Small intestine (tissue), 7 donors: ENCODE results near the gene PUSL1. TPM values are rescaled to one million over a fixed set of nuclear protein-coding genes. Genes with fewer than 3 reads are reported as not detected.

Source experiments
- DNase-seq, 2 donors: peaks; one replicate each; pipeline versions ENCODE4 v3.0.0 to v3.0.0-alpha.2; 2013
- FAIRE-seq: peaks from 2 replicates; lab custom pipeline; 2012; peaks lifted over from hg19 to GRCh38; lab: Jason Lieb, UNC
- H3K27ac ChIP-seq, 3 donors: one replicate each; pipeline ENCODE4 v1.5.1; 2013; ENCODE audit warnings: low read length in 2 of 3, mild to moderate bottlenecking in 2 of 3, control low read depth in 1 of 3, inconsistent platforms in 1 of 3, low read depth in 1 of 3, moderate library complexity in 1 of 3
- H3K27me3 ChIP-seq, 3 donors: one replicate each; pipeline ENCODE4 v1.6.1; 2013; ENCODE audit warnings: low read length in 3 of 3, inconsistent platforms in 1 of 3; ENCODE audit not compliant: control insufficient read depth in 3 of 3, insufficient read depth in 3 of 3
- H3K36me3 ChIP-seq, 3 donors: one replicate each; pipeline ENCODE4 v1.6.1; 2013; ENCODE audit warnings: low read length in 3 of 3, inconsistent platforms in 1 of 3, low read depth in 1 of 3, mild to moderate bottlenecking in 1 of 3, moderate library complexity in 1 of 3; ENCODE audit not compliant: control insufficient read depth in 3 of 3, insufficient read depth in 2 of 3
- H3K4me1 ChIP-seq, 3 donors: one replicate each; pipeline ENCODE4 v1.6.1; 2013; ENCODE audit warnings: low read length in 2 of 3, inconsistent platforms in 1 of 3, low read depth in 1 of 3, mild to moderate bottlenecking in 1 of 3, moderate library complexity in 1 of 3; ENCODE audit not compliant: control insufficient read depth in 3 of 3, insufficient read depth in 2 of 3
- H3K4me3 ChIP-seq, 3 donors: one replicate each; pipeline ENCODE4 v1.5.1; 2013; ENCODE audit warnings: low read length in 3 of 3, control low read depth in 1 of 3, inconsistent platforms in 1 of 3, low read depth in 1 of 3, mild to moderate bottlenecking in 1 of 3, moderate library complexity in 1 of 3
- H3K9me3 ChIP-seq, 2 donors: one replicate each; pipeline ENCODE4 v1.6.1; 2013; ENCODE audit warnings: low read depth in 1 of 2, low read length in 1 of 2; ENCODE audit not compliant: control insufficient read depth in 2 of 2, insufficient read depth in 1 of 2
- WGBS, 3 donors: extraction: QIAGEN DNeasy Blood & Tissue Kit; methylation state at CpG; one replicate each; pipeline ENCODE4 v1.1.7; 2013; 5-methylcytosine and 5-hydroxymethylcytosine counted together
- polyA plus RNA-seq, 4 donors: library from polyadenylated mRNA; stranded (reverse) in 3 of 4; unstranded in 1 of 4; fragments of 200-250 nt in 3 of 4; fragments of 120-200 nt in 1 of 4; gene quantifications; one replicate each; pipeline versions ENCODE4 v1.2.1 to v1.2.3, GENCODE V29; 2013
- donor health status: healthy with polysubstance abuse.
- donor health status: control.
- donor health status: control.
- donor health status: Bipolar disorder and iron deficiency.
- donor health status: healthy.

Gene PUSL1
- polyA plus RNA-seq, 4 donors: 15.0 to 22.7 (median 18.4) TPM

DNA sequence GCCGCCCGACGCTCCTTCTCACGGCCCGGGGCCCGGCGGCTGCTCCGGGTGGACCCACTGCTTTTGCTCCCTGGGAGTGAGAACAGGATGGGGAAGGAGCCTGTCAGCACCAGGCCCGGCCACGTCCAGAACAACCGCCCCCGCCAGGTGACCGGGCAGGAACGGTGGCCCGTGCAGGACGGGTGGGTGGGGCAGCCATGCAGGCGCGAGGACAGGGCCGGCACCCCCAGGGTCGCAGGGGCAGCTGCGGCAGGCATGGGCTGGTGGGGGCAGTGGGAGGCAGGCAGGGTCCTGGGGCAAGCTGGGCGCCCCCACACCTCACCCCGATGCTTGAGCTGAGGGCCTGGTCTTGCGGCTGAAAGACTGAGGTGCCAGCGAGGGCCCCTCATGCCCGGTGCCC, 28.0 kb downstream of the PUSL1 start:
- Histone ChIP-seq H3K27me3 (no peaks in the 10 kb centered on the region), H3K4me1 (peaks cover 0 to 6% (median 0%) of the 10 kb centered on the region in 3 donors), H3K27ac (no peak overlapping the region), H3K9me3 (no peaks in the 10 kb centered on the region), H3K4me3 (no peak overlapping the region), H3K36me3 (peaks cover 0 to 88% (median 15%) of the 10 kb centered on the region in 3 donors)
- DNase-seq (no peak), FAIRE-seq (no peak)
- 89 to 91% (median 90%) methylated on average over 21 to 26 of the region's 26 CpGs for WGBS, 3 donors

DNA sequence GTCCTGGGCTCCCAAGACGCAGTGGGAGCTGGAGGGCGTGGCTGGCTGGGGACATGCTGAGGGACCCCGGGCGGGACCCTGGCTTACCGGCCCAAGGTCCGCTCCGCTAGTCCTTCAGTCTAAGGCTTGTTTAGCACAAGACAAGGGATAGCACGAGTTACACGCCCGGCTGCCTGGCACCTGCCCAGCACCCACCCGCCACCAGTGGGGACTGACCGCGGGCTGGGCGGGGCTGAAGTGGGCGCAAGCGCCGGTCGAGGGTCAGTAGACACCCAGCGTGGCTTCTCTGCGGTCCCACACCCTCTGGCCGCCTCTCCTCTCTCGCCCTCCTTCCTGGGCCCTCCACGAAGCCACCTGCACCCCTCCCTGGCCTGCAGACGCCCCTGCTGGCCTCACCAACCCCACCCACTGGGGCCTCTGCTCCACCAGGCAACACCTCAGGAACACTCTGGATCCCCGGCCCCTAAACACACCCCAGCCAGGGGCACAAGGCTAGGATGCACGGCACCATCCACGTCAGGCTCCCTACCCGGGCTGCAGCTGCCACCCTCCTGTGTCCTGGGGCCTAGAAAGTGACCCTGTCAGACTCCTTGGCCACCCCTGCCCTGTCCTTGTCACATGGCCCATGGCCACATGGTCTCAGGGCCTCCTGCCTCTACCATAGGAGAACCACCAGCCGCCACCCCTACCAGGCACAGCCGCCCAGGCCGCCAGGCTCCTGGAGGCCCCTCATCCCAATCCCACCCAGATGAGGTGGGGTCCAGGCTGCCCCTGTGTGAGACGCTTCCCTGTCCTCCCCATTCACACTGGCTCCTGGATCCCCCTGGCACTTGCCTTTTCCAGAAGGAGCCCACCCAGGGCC, 28.8 kb downstream of the PUSL1 start:
- FAIRE-seq (no peak), DNase-seq (no peak)
- H3K27me3 ChIP-seq: no peaks in the 10 kb centered on the region
- H3K4me3 ChIP-seq: no peak overlapping the region
- no peak overlapping the region for H3K27ac ChIP-seq
- H3K36me3 ChIP-seq: peaks cover 2 to 95% (median 15%) of the 10 kb centered on the region in 3 donors
- WGBS, 3 donors: 85 to 89% (median 88%) methylated on average over 21 to 32 of the region's 32 CpGs
- peaks cover 0 to 6% (median 0%) of the 10 kb centered on the region in 3 donors for H3K4me1 ChIP-seq
- no peaks in the 10 kb centered on the region for H3K9me3 ChIP-seq

DNA sequence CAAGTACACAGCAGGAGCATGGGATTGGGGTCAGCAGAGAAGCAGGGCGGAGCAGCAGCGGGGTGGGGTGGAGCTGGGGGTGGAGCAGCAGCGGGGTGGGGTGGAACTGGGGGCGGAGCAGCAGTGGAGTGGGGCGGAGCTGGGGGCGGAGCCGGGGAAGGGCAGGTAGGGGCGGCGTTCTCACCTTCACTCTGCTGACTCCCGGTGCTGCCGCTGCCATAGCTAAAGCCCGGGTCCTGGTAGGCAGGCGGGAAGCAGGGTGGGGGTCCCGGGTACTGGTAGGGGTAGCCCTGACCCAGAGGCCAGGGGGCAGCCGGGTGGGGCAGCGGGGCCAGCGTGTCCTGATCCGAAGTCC, 29.4 kb downstream of the PUSL1 start:
- Histone ChIP-seq H3K9me3 (no peaks in the 10 kb centered on the region), H3K4me3 (no peak overlapping the region), H3K27ac (no peak overlapping the region), H3K4me1 (peaks cover 0 to 6% (median 0%) of the 10 kb centered on the region in 3 donors), H3K36me3 (peaks cover 2 to 92% (median 15%) of the 10 kb centered on the region in 3 donors), H3K27me3 (no peaks in the 10 kb centered on the region)
- peak in 1 of 2 donors; percentile 64 for DNase-seq
- 51 to 75% (median 60%) methylated on average over 13 to 18 of the region's 18 CpGs for WGBS, 3 donors
- no peak for FAIRE-seq

- H3K36me3 ChIP-seq: peaks cover 2 to 91% (median 15%) of the 10 kb centered on the region in 3 donors
- DNase-seq (no peak), FAIRE-seq (no peak)
- H3K4me3 ChIP-seq: no peak overlapping the region
- H3K27me3 ChIP-seq: no peaks in the 10 kb centered on the region
- H3K4me1 ChIP-seq: peaks cover 0 to 6% (median 0%) of the 10 kb centered on the region in 3 donors
- 95 to 96% (median 95%) methylated on average over 33 to 36 of the region's 36 CpGs for WGBS, 3 donors
- H3K9me3 ChIP-seq: no peaks in the 10 kb centered on the region
- no peak overlapping the region for H3K27ac ChIP-seq
These were observed 29.9 kb downstream of the PUSL1 start for GRCh38 chr1:1338278-1338677.

GRCh38 chr1:1340185-1340584, 31.8 kb downstream of the PUSL1 start:
- peaks cover 2 to 88% (median 15%) of the 10 kb centered on the region in 3 donors for H3K36me3 ChIP-seq
- FAIRE-seq (no peak), DNase-seq (no peak)
- no peaks in the 10 kb centered on the region for H3K27me3 ChIP-seq
- WGBS, 3 donors: 88 to 95% (median 88%) methylated on average over 23 of the region's 23 CpGs
- H3K4me1 ChIP-seq: peaks cover 2 to 15% (median 5%) of the 10 kb centered on the region in 3 donors
- H3K27ac ChIP-seq: no peak overlapping the region
- H3K4me3 ChIP-seq: no peak overlapping the region
- no peaks in the 10 kb centered on the region for H3K9me3 ChIP-seq

DNA sequence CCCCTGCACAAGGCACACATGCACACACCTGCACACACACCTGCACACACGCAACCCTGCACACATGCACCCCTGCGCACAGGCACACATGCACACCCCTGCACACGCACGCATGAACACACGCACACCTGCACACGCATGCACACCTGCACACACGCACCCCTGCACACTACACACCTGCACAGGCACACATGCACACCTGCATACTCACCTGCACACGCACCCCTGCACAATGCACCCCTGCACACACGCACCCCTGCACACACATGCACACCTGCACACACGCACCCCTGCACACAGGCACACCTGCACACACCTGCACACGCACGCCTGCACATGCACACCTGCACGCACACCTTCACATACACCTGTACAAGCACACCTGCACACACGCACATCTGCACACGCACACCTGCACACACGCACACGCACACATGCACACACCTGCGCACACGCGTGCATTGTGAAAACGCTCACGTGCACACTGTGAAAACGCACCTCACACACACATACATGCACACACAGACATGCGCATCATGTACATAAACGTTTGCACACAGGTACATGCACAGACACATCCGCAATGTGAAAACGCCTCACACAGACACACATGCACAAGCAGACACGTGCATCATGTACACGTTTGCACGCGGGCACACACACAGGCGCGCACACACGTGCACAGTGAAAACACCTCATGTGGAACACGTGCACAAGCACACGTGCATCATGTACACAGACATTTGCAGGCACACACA, 32.6 kb downstream of the PUSL1 start:
- peaks cover 2 to 23% (median 7%) of the 10 kb centered on the region in 3 donors for H3K4me1 ChIP-seq
- no peaks in the 10 kb centered on the region for H3K27me3 ChIP-seq
- no peak overlapping the region for H3K4me3 ChIP-seq
- no peak overlapping the region for H3K27ac ChIP-seq
- peaks cover 2 to 88% (median 15%) of the 10 kb centered on the region in 3 donors for H3K36me3 ChIP-seq
- H3K9me3 ChIP-seq: no peaks in the 10 kb centered on the region
- no peak for FAIRE-seq
- DNase-seq: no peak
- WGBS, 3 donors: 93 to 94% (median 93%) methylated on average over 36 of the region's 36 CpGs

- H3K27me3 ChIP-seq: no peaks in the 10 kb centered on the region
- peaks cover 2 to 89% (median 15%) of the 10 kb centered on the region in 3 donors for H3K36me3 ChIP-seq
- WGBS, 3 donors: 92 to 93% (median 93%) methylated on average over 12 to 17 of the region's 17 CpGs
- no peak for FAIRE-seq
- DNase-seq: no peak
- peaks cover 2 to 29% (median 10%) of the 10 kb centered on the region in 3 donors for H3K4me1 ChIP-seq
- no peak overlapping the region for H3K4me3 ChIP-seq
- H3K27ac ChIP-seq: no peak overlapping the region
- H3K9me3 ChIP-seq: no peaks in the 10 kb centered on the region
These were observed 33.2 kb downstream of the PUSL1 start for GRCh38 chr1:1341549-1342021.

GRCh38 chr1:1342061-1342562, 33.7 kb downstream of the PUSL1 start:
- FAIRE-seq: no peak
- 91 to 95% (median 95%) methylated on average over 22 to 28 of the region's 28 CpGs for WGBS, 3 donors
- H3K36me3 ChIP-seq: peaks cover 2 to 89% (median 15%) of the 10 kb centered on the region in 3 donors

More at GRCh38 chr1:1342061-1342562, 33.7 kb downstream of the PUSL1 start:
- H3K27ac ChIP-seq: no peak overlapping the region
- H3K9me3 ChIP-seq: no peaks in the 10 kb centered on the region
- no peak for DNase-seq
- H3K4me3 ChIP-seq: no peak overlapping the region
- H3K4me1 ChIP-seq: peaks cover 2 to 34% (median 10%) of the 10 kb centered on the region in 3 donors
- no peaks in the 10 kb centered on the region for H3K27me3 ChIP-seq
